ENCODE measurements around the gene PTPRO.

Gene PTPRO

GRCh38 chr12:15633201-15633600, 310.9 kb downstream of the PTPRO start:
- no peaks in the 10 kb centered on the region for H3K9me3 ChIP-seq (ENCODE audit: control insufficient read depth, low read depth, low read length)
- H3K9ac ChIP-seq (ENCODE audit: low read length) = no peak overlapping the region
- H3K4me3 ChIP-seq (ENCODE audit: low read length) = no peak overlapping the region
- H3K27me3 ChIP-seq (ENCODE audit: control insufficient read depth, insufficient read depth, low read length) = no peaks in the 10 kb centered on the region
- peaks cover 2% of the 10 kb centered on the region for H3K4me1 ChIP-seq (ENCODE audit: control insufficient read depth, low read depth, low read length)
- H3K36me3 ChIP-seq (ENCODE audit: control insufficient read depth, low read depth, low read length) = no peaks in the 10 kb centered on the region
- no peak overlapping the region for H3K27ac ChIP-seq (ENCODE audit: low read length)

GRCh38 chr12:15634010-15634683, 311.8 kb downstream of the PTPRO start:
- Histone ChIP-seq H3K9me3 (ENCODE audit: control insufficient read depth, low read depth, low read length) (no peaks in the 10 kb centered on the region), H3K4me1 (ENCODE audit: control insufficient read depth, low read depth, low read length) (no peaks in the 10 kb centered on the region), H3K4me3 (ENCODE audit: low read length) (no peak overlapping the region), H3K27me3 (ENCODE audit: control insufficient read depth, insufficient read depth, low read length) (no peaks in the 10 kb centered on the region), H3K36me3 (ENCODE audit: control insufficient read depth, low read depth, low read length) (no peaks in the 10 kb centered on the region), H3K27ac (ENCODE audit: low read length) (no peak overlapping the region), H3K9ac (ENCODE audit: low read length) (no peak overlapping the region)

GRCh38 chr12:15636060-15636890, 314.0 kb downstream of the PTPRO start:
- Histone ChIP-seq H3K27ac (ENCODE audit: low read length) (no peak overlapping the region), H3K36me3 (ENCODE audit: control insufficient read depth, low read depth, low read length) (no peaks in the 10 kb centered on the region), H3K27me3 (ENCODE audit: control insufficient read depth, insufficient read depth, low read length) (no peaks in the 10 kb centered on the region), H3K4me1 (ENCODE audit: control insufficient read depth, low read depth, low read length) (no peaks in the 10 kb centered on the region), H3K4me3 (ENCODE audit: low read length) (no peak overlapping the region), H3K9ac (ENCODE audit: low read length) (no peak overlapping the region), H3K9me3 (ENCODE audit: control insufficient read depth, low read depth, low read length) (no peaks in the 10 kb centered on the region)

GRCh38 chr12:15638231-15638630, 315.9 kb downstream of the PTPRO start:
- Histone ChIP-seq H3K9ac (ENCODE audit: low read length) (no peak overlapping the region), H3K36me3 (ENCODE audit: control insufficient read depth, low read depth, low read length) (no peaks in the 10 kb centered on the region), H3K27ac (ENCODE audit: low read length) (no peak overlapping the region), H3K9me3 (ENCODE audit: control insufficient read depth, low read depth, low read length) (no peaks in the 10 kb centered on the region), H3K27me3 (ENCODE audit: control insufficient read depth, insufficient read depth, low read length) (no peaks in the 10 kb centered on the region), H3K4me3 (ENCODE audit: low read length) (no peak overlapping the region), H3K4me1 (ENCODE audit: control insufficient read depth, low read depth, low read length) (no peaks in the 10 kb centered on the region)

- H3K4me3 ChIP-seq (ENCODE audit: low read length) = no peak overlapping the region
- no peaks in the 10 kb centered on the region for H3K9me3 ChIP-seq (ENCODE audit: control insufficient read depth, low read depth, low read length)
- H3K4me1 ChIP-seq (ENCODE audit: control insufficient read depth, low read depth, low read length) = no peaks in the 10 kb centered on the region
- H3K36me3 ChIP-seq (ENCODE audit: control insufficient read depth, low read depth, low read length) = no peaks in the 10 kb centered on the region
- H3K27me3 ChIP-seq (ENCODE audit: control insufficient read depth, insufficient read depth, low read length) = no peaks in the 10 kb centered on the region
- H3K9ac ChIP-seq (ENCODE audit: low read length) = no peak overlapping the region
- no peak overlapping the region for H3K27ac ChIP-seq (ENCODE audit: low read length)
Observed at GRCh38 chr12:15644700-15645099, 322.4 kb downstream of the PTPRO start.

GRCh38 chr12:15646581-15646980, 324.3 kb downstream of the PTPRO start:
- no peaks in the 10 kb centered on the region for H3K4me1 ChIP-seq (ENCODE audit: control insufficient read depth, low read depth, low read length)
- no peaks in the 10 kb centered on the region for H3K9me3 ChIP-seq (ENCODE audit: control insufficient read depth, low read depth, low read length)
- no peaks in the 10 kb centered on the region for H3K27me3 ChIP-seq (ENCODE audit: control insufficient read depth, insufficient read depth, low read length)
- no peaks in the 10 kb centered on the region for H3K36me3 ChIP-seq (ENCODE audit: control insufficient read depth, low read depth, low read length)
- no peak overlapping the region for H3K4me3 ChIP-seq (ENCODE audit: low read length)
- no peak overlapping the region for H3K27ac ChIP-seq (ENCODE audit: low read length)
- H3K9ac ChIP-seq (ENCODE audit: low read length) = no peak overlapping the region

Data from iPS-18a (cell line).